Articular chondrocyte of knee joint (primary cell): ENCODE data around the gene MLLT6. TPM values are rescaled to one million over a fixed set of nuclear protein-coding genes. Genes with fewer than 3 reads are reported as not detected.

Source experiments
- small RNA-seq: library from RNA; depleted of rRNA; stranded (forward); fragments of <200 nt; gene quantifications from one replicate; pipeline ENCODE3, GENCODE V24; 2012
- total RNA-seq: library from RNA; depleted of rRNA; stranded (reverse); fragments of >200 nt; gene quantifications from 2 replicates; pipeline ENCODE4 v1.2.3, GENCODE V29; 2012

MLLT6 gene
- total RNA-seq: 27.1 and 30.6 TPM in 2 replicates

GRCh38 chr17:38704606-38705522 lies at the start of gene MLLT6:
Gene MLLT6 (plus strand): TSS chr17:38705273. CDS start chr17:38705633, 360 bp downstream.

GRCh38 chr17:38674749-38675615 lies 30.1 kb upstream of the MLLT6 start, which contains the start of gene EPOP:
Gene EPOP (minus strand): TSS chr17:38674957. CDS start chr17:38674495, 462 bp downstream.

GRCh38 chr17:38729886-38730525 lies 24.9 kb downstream of the MLLT6 start, which contains the start of gene CISD3:
Gene CISD3 (plus strand): TSS chr17:38730341. CDS start chr17:38730359, 18 bp downstream.

DNA sequence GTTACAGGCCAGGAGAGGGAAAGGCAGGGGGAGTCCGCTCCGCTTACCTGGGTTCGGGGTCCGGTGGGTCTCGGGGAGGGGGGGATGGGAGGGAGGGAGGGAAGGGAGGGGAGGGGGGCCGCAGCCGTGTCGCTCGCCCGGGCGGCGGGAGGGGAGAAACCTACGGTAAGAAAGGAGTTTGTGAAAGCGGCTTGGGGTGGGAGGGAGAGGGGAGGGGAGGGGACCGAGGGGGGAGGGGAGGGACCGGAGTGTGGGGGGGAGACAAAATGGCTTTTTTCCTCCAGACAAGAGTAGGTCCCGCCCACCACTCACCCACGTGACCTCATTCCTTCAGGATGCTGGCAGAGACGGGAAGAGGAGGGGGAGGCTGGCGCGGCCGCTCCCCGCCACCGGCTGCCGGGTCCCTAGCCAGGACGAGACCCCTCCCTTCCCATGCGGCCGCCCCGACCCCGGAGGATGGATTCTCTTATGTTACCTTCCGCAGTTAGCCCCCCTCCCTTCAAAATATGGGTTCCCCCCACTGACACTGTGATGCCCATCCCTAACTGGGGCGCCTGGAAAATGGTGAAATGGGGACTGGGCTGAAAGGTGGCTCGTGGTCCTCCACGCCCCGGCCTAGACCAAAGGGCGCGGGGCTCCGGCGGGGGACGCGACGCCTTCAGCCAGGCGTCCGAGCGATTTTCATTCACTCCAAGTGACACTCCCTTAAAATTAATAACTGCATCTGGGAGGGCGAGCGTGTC lies 43.2 kb downstream of the MLLT6 start, which contains the start of gene PCGF2:
TSS of gene PCGF2 (minus strand) at position 188 of the 743 bp plus-strand sequence. CDS start 7,934 bp downstream, outside the sequence.

DNA sequence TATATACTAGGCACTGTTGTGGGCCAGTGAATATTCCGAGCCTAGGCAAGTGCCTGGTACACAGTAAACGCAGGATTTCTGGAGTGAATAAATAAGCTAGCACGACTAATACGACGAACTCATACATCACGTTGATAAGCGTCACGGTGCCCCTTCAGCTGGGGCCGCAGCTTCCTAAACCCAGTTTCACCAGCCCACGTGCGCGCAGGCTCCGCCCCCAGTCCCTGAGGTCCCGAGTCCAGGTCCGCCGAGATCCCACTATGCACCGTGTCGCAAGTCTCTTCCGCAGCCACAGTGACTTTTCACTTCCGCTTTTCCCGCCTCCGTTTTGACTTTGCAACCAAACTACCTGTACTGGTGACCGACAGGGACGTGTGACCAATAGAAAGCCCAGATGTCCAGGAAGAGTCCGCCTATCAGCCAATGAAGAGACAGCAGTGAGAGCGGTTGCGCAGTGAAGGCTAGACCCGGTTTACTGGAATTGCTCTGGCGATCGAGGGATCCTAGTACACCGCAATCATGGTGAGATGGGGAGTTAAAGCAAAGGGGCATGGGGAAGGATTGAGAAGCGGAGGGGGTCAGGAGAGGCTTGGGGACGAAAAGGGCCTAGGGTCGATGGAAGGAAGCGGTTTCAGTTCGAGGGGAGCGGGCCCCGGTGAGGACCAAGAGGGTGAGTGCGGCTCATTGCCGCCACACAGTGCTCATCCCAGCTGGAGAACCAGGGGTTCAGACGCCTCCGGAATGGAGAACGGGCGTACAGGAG lies 47.4 kb downstream of the MLLT6 start, which contains the start of gene PSMB3:
TSS of gene PSMB3 (plus strand) at position 434 of the 763 bp plus-strand sequence. CDS start at position 520, 86 bp downstream.

Small RNA genes within 50 kb of the gene (small RNA-seq; reads per million reads assigned to genes)
- gene MIR4726: not detected
- not detected for gene MIR4734
- 0.46 reads per million, percentile 9 among the genes with 10 or more reads in this experiment for gene RNA5SP440
- not detected for gene RNU6-866P

Other genes starting within 250 kb of the MLLT6 start
- gene SRCIN1, start 99.3 kb upstream of the MLLT6 start, total RNA-seq: under 0.01 and 0.11 TPM in 2 replicates
- gene EPOP, start 30.3 kb upstream of the MLLT6 start, total RNA-seq: 1.1 and 1.7 TPM in 2 replicates
- 3.8 and 4.6 TPM in 2 replicates for gene CISD3, start 25.1 kb downstream of the MLLT6 start, total RNA-seq
- 3.5 and 3.8 TPM in 2 replicates for gene PCGF2, start 43.1 kb downstream of the MLLT6 start, total RNA-seq
- 236 and 243 TPM in 2 replicates for gene PSMB3, start 47.5 kb downstream of the MLLT6 start, total RNA-seq
- gene PIP4K2B, start 94.3 kb downstream of the MLLT6 start, total RNA-seq: 42.5 and 42.6 TPM in 2 replicates
- 11.6 and 13.1 TPM in 2 replicates for gene CWC25, start 120.0 kb downstream of the MLLT6 start, total RNA-seq
- 1,226 and 1,441 TPM in 2 replicates for gene RPL23, start 148.4 kb downstream of the MLLT6 start, total RNA-seq
- 140 and 177 TPM in 2 replicates for gene LASP1, start 164.8 kb downstream of the MLLT6 start, total RNA-seq